ENCODE data around the gene FUZ. TPM values are rescaled to one million over a fixed set of nuclear protein-coding genes. Genes with fewer than 3 reads are reported as not detected.

Gene FUZ
- total and polyA plus RNA-seq, 2 of the 8 experiments (the other 6 are each of a cell fraction or from before 2014, with no cell fraction given) = 28.4 to 33.9 TPM

GRCh38 chr19:49818649-49819370, 5.7 kb upstream of the FUZ start (continued):
- no peak for TF ChIP-seq RBBP5 (IDR thresholded peaks at IDR 0.05; ENCODE audit: borderline replicate concordance, low read depth, low read length)
- no peak for TF ChIP-seq CHD1 (IDR thresholded peaks at IDR 0.05; ENCODE audit: low read depth, low read length)
- no peak for TF ChIP-seq HDAC6 (IDR thresholded peaks at IDR 0.05; ENCODE audit: low read depth, low read length)
- TF ChIP-seq E2F6 (IDR thresholded peaks at IDR 0.05) = no peak
- no peak for TF ChIP-seq USF2 (IDR thresholded peaks at IDR 0.05; ENCODE audit: low read length)
- no peak for TF ChIP-seq GABPA (IDR thresholded peaks at IDR 0.05; ENCODE audit: borderline replicate concordance, insufficient read depth, low read length)
- TF ChIP-seq CEBPB (IDR thresholded peaks at IDR 0.05; ENCODE audit: low read depth, low read length) = no peak
- TF ChIP-seq BRCA1 (IDR thresholded peaks at IDR 0.05; ENCODE audit: low read depth, low read length) = no peak

All from H1 (cell line).